Erythroblast (primary cell): ENCODE measurements around the gene AGO3.

ENCODE experiments used
- DNase-seq, 2 experiments: peaks; one replicate each; lab custom pipeline; 2025; lab: John Stamatoyannopoulos, UW
- GATA1 ChIP-seq: IDR thresholded peaks from 2 replicates; pipeline ENCODE4 v1.6.1; 2011; ENCODE audit warnings: low read depth, mild to moderate bottlenecking, control low read depth, low read length, moderate library complexity
- POLR2A ChIP-seq: IDR thresholded peaks from 2 replicates; pipeline ENCODE4 v1.6.1; 2011; ENCODE audit warnings: mild to moderate bottlenecking, low read length

AGO3 gene

GRCh38 chr1:36085686-36086526, 155.0 kb downstream of the AGO3 start:
- TF ChIP-seq GATA1, result no peak
- TF ChIP-seq POLR2A, result no peak
- DNase-seq, result no peak

- DNase-seq, result no peak
- no peak for TF ChIP-seq POLR2A
- no peak for TF ChIP-seq GATA1
Measured at GRCh38 chr1:36086529-36087232, 155.8 kb downstream of the AGO3 start.

DNA sequence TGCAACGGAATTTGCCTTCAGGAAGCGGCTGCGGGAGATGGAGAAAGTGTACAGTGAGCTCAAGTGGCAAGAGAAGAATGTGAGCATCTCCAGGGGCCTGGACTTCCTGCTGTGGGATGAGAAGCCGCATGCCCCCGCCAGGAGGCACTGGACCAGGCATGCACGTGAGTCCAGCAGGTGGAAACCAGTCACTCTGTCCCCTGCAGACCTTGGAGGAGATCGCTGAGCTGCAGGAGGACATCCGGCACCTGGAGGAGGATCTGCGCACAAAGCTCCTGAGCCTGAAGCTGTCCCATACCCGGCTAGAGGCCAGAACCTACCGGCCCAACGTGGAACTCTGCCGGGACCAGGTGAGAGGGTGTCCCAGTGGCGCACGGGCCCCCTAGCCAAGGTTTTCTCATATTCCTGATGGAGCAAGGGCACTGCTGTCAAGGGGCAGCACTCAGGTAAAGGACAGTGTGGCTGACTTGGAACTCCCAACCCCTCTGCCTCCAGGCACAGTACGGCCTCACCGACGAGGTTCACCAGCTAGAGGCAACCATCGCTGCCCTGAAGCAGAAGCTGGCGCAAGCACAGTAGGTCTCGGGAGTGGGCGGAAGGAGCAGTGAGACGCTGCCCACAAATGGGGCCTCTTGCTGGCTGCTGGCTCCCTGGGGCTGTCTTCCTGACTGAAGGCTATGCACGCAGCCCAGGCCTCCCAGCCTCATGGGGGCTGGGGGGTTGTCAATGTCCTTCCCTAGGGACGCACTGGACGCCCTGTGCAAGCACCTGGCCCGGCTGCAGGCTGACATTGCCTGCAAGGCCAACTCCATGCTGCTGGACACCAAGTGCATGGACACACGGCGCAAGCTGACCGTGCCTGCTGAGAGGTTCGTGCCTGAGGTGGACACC, 156.6 kb downstream of the AGO3 start:
- TF ChIP-seq POLR2A, result no peak
- TF ChIP-seq GATA1, result no peak
- DNase-seq, result peak in 1 of 2 experiments; percentile 18

- TF ChIP-seq GATA1, result no peak
- no peak for TF ChIP-seq POLR2A
- DNase-seq, result no peak
Measured at GRCh38 chr1:36088265-36088576, 157.3 kb downstream of the AGO3 start.

DNA sequence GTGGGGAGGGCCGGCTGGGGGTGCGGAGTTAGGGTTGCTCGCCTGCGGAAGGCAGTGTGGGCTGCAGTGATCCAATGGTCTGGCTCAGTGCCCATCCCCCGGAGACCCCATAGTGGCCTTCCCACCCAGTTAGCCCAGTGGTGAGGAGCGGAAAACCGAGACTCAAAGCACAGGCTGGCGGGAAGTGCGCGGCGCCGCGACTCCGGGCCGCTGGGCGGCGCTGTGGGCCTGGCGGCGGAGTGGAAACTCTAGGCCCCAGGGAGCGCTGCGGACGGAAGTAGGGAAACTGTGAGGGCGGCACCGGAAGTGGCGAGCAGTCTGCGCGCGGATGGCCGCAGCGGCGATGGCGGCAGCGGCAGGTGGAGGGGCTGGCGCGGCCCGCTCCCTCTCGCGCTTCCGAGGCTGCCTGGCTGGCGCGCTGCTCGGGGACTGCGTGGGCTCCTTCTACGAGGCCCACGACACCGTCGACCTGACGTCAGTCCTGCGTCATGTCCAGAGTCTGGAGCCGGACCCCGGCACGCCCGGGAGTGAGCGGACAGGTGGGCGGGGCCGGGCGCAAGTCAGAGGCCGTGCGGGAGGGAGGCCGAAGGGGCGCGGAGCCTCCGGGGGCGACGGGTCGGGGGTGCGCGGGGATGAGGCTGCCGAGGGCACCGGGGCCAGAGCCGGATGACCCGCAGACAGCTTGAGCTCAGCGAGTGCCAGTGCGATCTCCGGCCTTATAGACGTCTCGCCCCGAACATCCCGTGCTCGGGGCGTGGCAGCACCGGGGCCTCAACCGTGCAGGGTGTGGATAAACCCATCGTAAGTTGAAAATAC, 157.9 kb downstream of the AGO3 start, which contains the start of gene ADPRS:
Gene ADPRS (plus strand): TSS at position 316 of the 816 bp plus-strand sequence. CDS start 13 bp downstream, at position 329.
- no peak for TF ChIP-seq GATA1
- TF ChIP-seq POLR2A, result peak; percentile 96
- peak; percentile 95 for DNase-seq

- TF ChIP-seq GATA1 (no peak), POLR2A (no peak)
- peak; percentile 43 to 55 for DNase-seq
Measured at GRCh38 chr1:36089393-36090121, 158.7 kb downstream of the AGO3 start.

DNA sequence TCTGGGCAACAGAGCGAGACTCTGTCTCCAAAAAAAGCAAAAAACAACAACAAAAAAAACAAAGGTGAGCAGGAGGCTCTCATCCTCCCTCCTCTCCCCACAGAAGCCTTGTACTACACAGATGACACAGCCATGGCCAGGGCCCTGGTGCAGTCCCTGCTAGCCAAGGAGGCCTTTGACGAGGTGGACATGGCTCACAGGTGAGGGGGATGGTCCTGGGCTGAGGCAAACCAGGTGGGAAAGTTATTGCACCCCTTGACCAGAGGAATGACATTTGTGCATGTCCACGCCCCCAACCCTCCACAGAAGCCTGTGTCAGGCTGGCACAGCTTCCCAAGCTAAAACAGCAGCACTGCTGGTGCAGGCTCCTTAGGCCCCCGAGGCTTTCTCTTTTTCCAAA, 160.2 kb downstream of the AGO3 start:
- no peak for DNase-seq
- TF ChIP-seq GATA1 (no peak), POLR2A (no peak)

- no peak for DNase-seq
- TF ChIP-seq GATA1 (no peak), POLR2A (no peak)
Measured at GRCh38 chr1:36091698-36092097, 160.8 kb downstream of the AGO3 start.

- no peak for DNase-seq
- no peak for TF ChIP-seq POLR2A
- TF ChIP-seq GATA1, result no peak
Measured at GRCh38 chr1:36092166-36092797, 161.4 kb downstream of the AGO3 start.

DNA sequence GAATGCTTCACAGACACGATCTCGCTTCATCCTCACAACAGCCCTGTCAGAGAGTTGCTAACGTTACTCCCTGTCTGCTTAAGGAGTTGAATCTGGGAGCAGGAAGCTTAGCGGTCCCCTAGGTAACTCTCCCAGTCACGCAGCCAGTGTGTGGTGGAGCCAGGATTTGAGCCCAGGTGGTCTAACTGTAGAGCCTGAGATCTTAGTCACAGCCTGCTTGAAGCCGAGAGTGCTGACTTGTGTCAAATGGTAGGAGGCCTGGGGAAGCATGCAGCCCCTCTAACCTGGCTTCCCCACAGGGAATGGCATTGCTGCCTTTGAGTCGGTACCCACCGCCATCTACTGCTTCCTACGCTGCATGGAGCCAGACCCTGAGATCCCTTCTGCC, 161.9 kb downstream of the AGO3 start:
- no peak for DNase-seq
- TF ChIP-seq GATA1 (no peak), POLR2A (no peak)

DNA sequence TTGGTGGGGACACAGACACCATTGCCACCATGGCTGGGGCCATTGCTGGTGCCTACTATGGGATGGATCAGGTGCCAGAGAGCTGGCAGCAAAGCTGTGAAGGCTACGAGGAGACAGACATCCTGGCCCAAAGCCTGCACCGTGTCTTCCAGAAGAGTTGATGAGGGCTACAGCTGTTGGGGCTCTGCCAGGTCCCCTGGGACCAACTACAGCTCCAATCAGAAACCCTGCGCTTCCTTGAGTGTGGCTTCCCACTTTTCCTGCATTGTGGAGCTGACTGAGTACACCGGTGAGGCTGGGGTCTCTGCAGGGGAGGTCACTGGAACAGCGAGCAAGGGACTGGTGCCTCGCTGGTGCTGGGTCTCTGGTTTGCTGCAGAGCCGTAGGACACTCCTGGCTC, 162.3 kb downstream of the AGO3 start:
- no peak for DNase-seq
- TF ChIP-seq GATA1, result no peak
- no peak for TF ChIP-seq POLR2A

DNA sequence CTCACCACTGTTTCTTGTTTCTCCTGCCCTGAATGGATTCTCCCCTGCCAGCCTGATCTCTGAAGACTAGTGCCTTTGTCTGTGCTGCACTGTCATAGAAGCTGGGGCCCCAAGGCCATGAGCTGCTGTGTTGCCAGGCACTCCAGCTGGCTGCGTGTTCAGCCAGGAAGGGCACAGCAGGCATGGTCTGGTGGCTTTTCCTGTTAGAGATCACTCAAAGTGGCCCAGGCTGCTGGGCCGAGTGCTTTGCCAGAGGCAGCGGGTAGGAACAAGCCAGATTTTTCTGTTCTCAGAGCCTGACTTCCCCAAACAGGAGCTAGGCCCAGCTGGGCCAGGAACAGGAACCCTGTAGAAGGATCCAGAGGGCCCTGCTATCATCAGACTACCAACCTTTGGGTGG, 163.0 kb downstream of the AGO3 start:
- no peak for DNase-seq
- TF ChIP-seq GATA1, result no peak
- no peak for TF ChIP-seq POLR2A
